NB4 (cell line): Measurements from ENCODE around the gene ARHGAP24.

ENCODE experiments used
- MYC ChIP-seq: IDR thresholded peaks from 2 replicates; pipeline ENCODE4 v1.6.1; 2011; ENCODE audit warnings: low read depth, low read length
- TF ChIP-seq, protein P1 (sequence below): IDR thresholded peaks from one replicate; pipeline ENCODE4 v1.5.1; 2012; ENCODE audit warnings: low read depth, low read length

DNA sequence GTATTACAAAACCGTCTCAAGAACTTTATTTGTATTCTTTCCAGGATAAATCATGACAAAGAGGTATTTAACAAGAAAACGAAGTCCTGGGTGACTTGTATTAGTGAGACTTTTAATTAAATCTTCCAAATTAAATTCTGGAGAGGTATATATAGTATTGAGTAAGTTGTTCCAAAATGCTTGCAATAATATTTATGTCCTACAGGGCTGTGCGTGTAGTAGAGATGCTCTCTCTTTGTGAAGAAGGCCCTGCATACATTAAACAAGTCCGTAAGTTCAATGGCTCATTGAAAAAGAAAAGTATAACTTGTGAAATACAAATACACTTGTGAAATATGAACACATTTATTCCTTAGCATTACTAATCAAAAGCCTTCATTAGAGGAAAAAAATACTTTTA, 211.4 kb downstream of the ARHGAP24 start:
- TF ChIP-seq, protein P1, sequence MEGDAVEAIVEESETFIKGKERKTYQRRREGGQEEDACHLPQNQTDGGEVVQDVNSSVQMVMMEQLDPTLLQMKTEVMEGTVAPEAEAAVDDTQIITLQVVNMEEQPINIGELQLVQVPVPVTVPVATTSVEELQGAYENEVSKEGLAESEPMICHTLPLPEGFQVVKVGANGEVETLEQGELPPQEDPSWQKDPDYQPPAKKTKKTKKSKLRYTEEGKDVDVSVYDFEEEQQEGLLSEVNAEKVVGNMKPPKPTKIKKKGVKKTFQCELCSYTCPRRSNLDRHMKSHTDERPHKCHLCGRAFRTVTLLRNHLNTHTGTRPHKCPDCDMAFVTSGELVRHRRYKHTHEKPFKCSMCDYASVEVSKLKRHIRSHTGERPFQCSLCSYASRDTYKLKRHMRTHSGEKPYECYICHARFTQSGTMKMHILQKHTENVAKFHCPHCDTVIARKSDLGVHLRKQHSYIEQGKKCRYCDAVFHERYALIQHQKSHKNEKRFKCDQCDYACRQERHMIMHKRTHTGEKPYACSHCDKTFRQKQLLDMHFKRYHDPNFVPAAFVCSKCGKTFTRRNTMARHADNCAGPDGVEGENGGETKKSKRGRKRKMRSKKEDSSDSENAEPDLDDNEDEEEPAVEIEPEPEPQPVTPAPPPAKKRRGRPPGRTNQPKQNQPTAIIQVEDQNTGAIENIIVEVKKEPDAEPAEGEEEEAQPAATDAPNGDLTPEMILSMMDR: no peak
- TF ChIP-seq MYC: no peak
